Activated naive CD8-positive, alpha-beta T cell treated with anti-CD3 and anti-CD28 coated beads for 36 hours (primary cell): Measurements from ENCODE around the gene DLG2. TPM values are rescaled to one million over a fixed set of nuclear protein-coding genes. Genes with fewer than 3 reads are reported as not detected.

Experiments
- DNase-seq: peaks from one replicate; pipeline ENCODE4 v3.0.0; 2021
- H3K27ac Mint-ChIP-seq: one replicate; pipeline ENCODE4 v1.8.0; 2022; ENCODE audit warnings: mild to moderate bottlenecking, moderate library complexity, mixed read lengths
- H3K27me3 Mint-ChIP-seq: one replicate; pipeline ENCODE4 v1.8.0; 2022; ENCODE audit warnings: mild to moderate bottlenecking, mixed read lengths
- H3K36me3 Mint-ChIP-seq: one replicate; pipeline ENCODE4 v1.8.0; 2021; ENCODE audit warnings: mild to moderate bottlenecking, mixed read lengths
- H3K4me1 Mint-ChIP-seq: one replicate; pipeline ENCODE4 v1.8.0; 2021; ENCODE audit warnings: mixed read lengths
- H3K4me3 Mint-ChIP-seq: one replicate; pipeline ENCODE4 v1.8.0; 2022; ENCODE audit warnings: mild to moderate bottlenecking, moderate library complexity, mixed read lengths
- H3K9me3 Mint-ChIP-seq: one replicate; pipeline ENCODE4 v1.8.0; 2022; ENCODE audit warnings: mixed read lengths
- total RNA-seq, 2 experiments: library from RNA; stranded (reverse); gene quantifications; one replicate each; pipeline ENCODE4 v1.2.3, GENCODE V29; 2021

The DLG2 gene
- total RNA-seq, 2 experiments from 2014 or later, result 1.7 to 1.9 TPM

DNA sequence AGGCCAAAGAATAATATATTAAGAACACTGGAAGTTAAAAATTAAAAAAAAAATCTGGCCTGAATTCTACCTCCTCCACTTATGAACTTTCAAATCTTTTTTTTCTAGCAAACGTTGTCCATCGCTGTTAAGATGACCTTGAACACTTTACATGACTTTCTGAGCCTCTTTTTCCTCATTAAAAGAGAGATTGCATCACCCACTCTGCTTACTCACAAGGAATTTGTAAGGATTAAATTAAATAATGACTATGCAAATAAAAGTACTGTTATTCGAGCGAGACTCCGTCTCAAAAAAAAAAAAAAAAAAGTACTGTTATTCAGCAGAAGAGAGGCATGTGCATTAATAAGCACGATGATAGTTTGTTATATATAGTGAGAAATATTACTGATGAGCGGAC, 2055.8 kb downstream of the DLG2 start:
- Mint-ChIP-seq H3K27ac (no peak overlapping the region), H3K27me3 (no peaks in the 10 kb centered on the region), H3K9me3 (no peaks in the 10 kb centered on the region), H3K36me3 (no peaks in the 10 kb centered on the region), H3K4me1 (no peaks in the 10 kb centered on the region), H3K4me3 (no peak overlapping the region)
- DNase-seq, result no peak

DNA sequence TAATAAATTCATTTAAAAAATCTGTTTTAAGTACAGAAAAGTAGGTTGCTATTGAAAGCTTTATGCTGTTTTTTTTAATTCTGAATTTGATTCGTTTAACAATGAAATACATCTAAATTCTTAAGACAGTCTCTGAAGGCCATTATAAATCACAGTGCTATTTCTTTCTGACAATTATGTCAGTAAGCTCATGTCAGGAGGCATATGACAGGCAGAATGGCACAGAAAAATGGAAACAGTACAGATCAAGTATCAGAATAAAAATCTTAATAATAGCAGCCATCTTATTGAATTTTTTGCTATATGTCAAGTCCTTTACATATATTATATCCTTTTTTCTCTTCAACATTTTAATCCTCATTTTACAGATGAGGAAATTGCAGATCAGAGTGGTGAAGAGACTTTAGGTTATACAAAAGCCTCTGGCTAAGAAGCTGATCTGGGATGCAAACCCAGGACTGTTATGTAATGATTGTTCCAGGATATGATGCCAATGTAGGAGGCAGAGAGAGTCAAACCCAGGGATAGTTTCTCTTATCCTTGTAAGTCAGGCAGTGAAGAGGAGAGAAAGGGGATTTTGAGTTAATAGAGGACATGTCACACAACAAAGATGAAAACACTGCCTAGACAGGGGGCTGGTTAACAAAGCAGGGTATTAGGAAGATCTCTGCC, 2057.9 kb downstream of the DLG2 start:
- Mint-ChIP-seq H3K27me3 (no peaks in the 10 kb centered on the region), H3K4me1 (no peaks in the 10 kb centered on the region), H3K27ac (no peak overlapping the region), H3K36me3 (no peaks in the 10 kb centered on the region), H3K4me3 (no peak overlapping the region), H3K9me3 (no peaks in the 10 kb centered on the region)
- DNase-seq, result no peak

GRCh38 chr11:83568516-83568915, 2058.6 kb downstream of the DLG2 start:
- no peak overlapping the region for H3K4me3 Mint-ChIP-seq
- no peak for DNase-seq
- H3K27me3 Mint-ChIP-seq, result no peaks in the 10 kb centered on the region
- H3K9me3 Mint-ChIP-seq, result no peaks in the 10 kb centered on the region
- H3K27ac Mint-ChIP-seq, result no peak overlapping the region
- H3K36me3 Mint-ChIP-seq, result no peaks in the 10 kb centered on the region
- no peaks in the 10 kb centered on the region for H3K4me1 Mint-ChIP-seq

- DNase-seq, result no peak
- Mint-ChIP-seq H3K36me3 (no peaks in the 10 kb centered on the region), H3K4me3 (no peak overlapping the region), H3K4me1 (no peaks in the 10 kb centered on the region), H3K27me3 (peaks cover 4% of the 10 kb centered on the region), H3K27ac (no peak overlapping the region), H3K9me3 (no peaks in the 10 kb centered on the region)
Measured at GRCh38 chr11:83566950-83567349, 2060.2 kb downstream of the DLG2 start.

DNA sequence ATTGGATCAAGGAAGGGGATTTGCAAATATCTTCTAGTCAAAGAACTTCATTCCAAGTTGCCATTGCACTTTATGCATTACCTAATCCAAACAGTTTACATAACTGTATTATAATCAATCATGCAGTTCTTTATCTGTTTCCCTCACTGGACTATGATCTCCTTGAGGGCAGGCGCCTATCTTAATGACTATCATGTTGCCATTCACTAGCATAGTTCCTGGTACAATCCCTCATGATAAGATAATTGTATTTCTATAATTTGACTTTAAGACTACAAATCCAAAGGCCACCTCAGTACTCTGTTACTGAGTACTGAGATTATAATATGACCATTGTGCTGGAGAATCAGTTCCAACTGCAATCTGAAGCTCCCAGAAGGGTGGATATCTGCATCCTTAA, 2062.3 kb downstream of the DLG2 start:
- Mint-ChIP-seq H3K27me3 (peaks cover 4% of the 10 kb centered on the region), H3K9me3 (no peaks in the 10 kb centered on the region), H3K27ac (no peak overlapping the region), H3K4me3 (no peak overlapping the region), H3K36me3 (no peaks in the 10 kb centered on the region), H3K4me1 (no peaks in the 10 kb centered on the region)
- no peak for DNase-seq

DNA sequence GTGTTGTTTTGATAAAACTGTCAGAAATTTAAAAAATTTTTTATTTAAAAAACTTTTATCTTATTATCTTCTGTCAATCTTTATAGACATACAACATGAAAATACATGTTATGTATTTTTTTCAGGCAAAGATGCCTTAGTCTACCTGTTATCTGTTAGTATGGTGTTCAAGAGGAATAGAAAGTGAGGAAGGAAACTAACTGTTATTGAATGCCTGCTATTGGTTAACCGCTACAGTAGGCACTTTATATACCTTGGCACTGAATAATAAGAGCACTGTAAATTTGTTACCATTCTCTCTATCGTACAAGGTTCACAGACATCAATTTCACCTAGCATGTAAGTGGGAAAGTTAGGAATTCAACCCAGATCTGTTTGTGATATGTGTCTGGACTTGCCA, 2068.9 kb downstream of the DLG2 start:
- Mint-ChIP-seq H3K36me3 (no peaks in the 10 kb centered on the region), H3K27ac (no peak overlapping the region), H3K27me3 (peaks cover 12% of the 10 kb centered on the region), H3K4me1 (no peaks in the 10 kb centered on the region), H3K4me3 (no peak overlapping the region), H3K9me3 (no peaks in the 10 kb centered on the region)
- DNase-seq, result no peak

DNA sequence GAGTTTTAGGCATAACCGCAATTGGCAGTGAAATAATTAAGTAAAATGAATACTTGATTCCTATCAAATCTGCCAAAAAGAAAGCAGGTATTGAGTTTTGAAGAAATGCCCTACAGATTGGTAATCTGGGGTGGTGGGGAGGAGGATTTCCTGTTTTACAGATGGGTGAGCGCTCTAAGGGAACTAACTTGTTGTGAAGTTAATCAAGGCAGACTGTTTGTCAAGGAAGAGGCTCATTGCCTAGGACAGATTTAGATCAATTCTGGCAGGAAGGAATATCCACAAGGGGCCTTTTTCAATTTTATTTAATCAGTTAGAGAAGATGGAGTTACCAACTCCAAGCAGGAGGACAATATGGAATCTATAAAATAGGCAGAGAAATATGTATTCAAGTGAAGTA, 2069.5 kb downstream of the DLG2 start:
- Mint-ChIP-seq H3K27ac (no peak overlapping the region), H3K4me3 (no peak overlapping the region), H3K9me3 (no peaks in the 10 kb centered on the region), H3K27me3 (peaks cover 10% of the 10 kb centered on the region), H3K36me3 (no peaks in the 10 kb centered on the region), H3K4me1 (no peaks in the 10 kb centered on the region)
- no peak for DNase-seq

DNA sequence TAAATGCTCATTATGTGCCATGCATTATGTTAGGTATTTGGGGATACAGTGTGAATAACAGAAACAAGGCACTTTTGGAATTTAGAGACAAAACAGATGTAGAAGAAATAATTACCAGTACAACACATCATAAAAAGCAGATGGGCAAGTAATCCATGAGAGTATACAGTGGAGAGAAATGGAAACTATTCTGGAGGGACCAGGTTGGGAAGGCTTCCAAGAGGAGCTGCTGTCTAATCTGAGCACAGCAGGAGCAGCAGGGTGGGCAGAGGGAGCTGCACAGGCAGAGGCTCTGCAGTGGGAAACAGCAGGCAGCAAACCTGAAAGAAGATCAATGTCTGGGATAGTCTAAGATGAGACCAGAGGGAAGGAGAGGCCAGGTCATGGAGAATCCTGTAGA, 2072.3 kb downstream of the DLG2 start:
- Mint-ChIP-seq H3K4me1 (no peaks in the 10 kb centered on the region), H3K27me3 (peaks cover 10% of the 10 kb centered on the region), H3K27ac (no peak overlapping the region), H3K9me3 (no peaks in the 10 kb centered on the region), H3K4me3 (no peak overlapping the region), H3K36me3 (no peaks in the 10 kb centered on the region)
- no peak for DNase-seq

DNA sequence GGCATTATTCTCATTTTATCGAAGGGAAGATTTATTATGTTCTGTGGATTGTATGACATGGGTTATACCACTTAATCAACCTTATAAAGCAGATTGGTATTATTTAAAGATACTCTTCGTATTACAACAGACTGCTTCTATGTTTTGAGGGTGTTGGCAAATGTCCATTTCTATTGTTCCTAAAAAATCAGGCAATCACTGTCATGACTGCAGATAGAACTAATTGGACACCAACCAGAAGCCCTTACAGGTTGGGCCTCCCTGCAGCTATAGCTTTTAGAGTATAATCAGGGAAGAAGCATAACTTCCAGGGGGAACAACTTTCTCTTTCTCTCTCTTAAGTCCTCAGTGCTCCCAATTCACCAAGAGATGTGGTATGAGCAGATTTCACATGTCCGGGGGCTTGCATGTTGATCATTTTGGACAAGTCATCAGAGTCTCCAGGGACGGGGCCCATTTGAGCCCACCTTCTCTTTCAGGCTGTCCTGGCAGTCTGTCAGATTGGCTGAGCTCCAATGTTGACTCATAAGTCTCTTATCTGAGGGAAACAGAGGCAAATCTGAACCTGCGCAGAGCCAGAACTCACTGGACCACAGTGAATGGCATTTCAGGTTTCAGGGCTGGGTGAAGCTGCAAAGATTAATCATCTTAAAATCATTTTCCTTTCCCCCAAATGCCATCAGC, 2077.0 kb downstream of the DLG2 start:
- Mint-ChIP-seq H3K27me3 (peaks cover 6% of the 10 kb centered on the region), H3K4me1 (no peaks in the 10 kb centered on the region), H3K4me3 (no peak overlapping the region), H3K36me3 (no peaks in the 10 kb centered on the region), H3K9me3 (no peaks in the 10 kb centered on the region), H3K27ac (no peak overlapping the region)
- no peak for DNase-seq

- no peaks in the 10 kb centered on the region for H3K36me3 Mint-ChIP-seq
Measured at GRCh38 chr11:83546368-83546767, 2080.8 kb downstream of the DLG2 start.

DNA sequence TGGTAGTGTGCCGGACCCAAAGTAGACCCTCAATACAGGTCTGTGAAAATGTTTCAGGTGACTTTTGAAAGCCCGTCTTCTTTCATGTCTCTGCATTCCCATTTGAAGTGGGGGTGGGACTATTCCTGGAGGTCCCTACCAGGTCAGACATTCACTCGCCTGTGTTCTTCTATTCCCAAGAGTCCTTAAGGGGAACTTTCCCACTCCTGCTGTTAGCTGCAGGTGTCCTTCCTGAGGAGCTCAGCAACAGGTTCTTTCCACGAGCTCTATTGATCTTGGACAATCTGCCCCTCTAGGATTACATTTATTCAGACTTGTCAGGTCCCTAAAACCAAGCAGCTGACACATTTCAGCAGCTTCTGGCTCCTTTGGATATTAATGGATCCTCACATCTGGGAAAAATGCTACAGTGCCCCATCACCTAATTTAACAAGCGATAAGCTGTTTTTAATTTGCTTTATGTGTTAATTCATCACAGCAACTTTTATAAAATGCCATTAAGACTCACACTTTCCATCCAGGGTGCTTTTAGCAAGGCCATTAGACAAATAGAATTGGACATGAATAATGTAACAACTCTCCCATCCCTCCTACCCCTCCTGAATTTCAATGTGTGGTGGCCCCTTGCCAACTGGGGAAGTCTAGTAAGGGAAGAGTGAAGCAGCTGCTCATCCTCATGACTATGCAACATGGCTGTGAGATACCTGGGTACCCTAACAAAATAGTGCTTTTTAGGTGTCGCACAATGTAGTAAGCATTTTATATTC, 2081.5 kb downstream of the DLG2 start:
- H3K4me1 Mint-ChIP-seq, result peaks cover 3% of the 10 kb centered on the region
- H3K9me3 Mint-ChIP-seq, result no peaks in the 10 kb centered on the region
- no peaks in the 10 kb centered on the region for H3K36me3 Mint-ChIP-seq
- DNase-seq, result no peak
- H3K27ac Mint-ChIP-seq, result no peak overlapping the region
- no peaks in the 10 kb centered on the region for H3K27me3 Mint-ChIP-seq
- no peak overlapping the region for H3K4me3 Mint-ChIP-seq

More at GRCh38 chr11:83546368-83546767, 2080.8 kb downstream of the DLG2 start:
- Mint-ChIP-seq H3K4me3 (no peak overlapping the region), H3K9me3 (no peaks in the 10 kb centered on the region), H3K27ac (no peak overlapping the region), H3K4me1 (peaks cover 3% of the 10 kb centered on the region), H3K27me3 (no peaks in the 10 kb centered on the region)
- no peak for DNase-seq

- peaks cover 3% of the 10 kb centered on the region for H3K4me1 Mint-ChIP-seq
- no peaks in the 10 kb centered on the region for H3K36me3 Mint-ChIP-seq
- no peaks in the 10 kb centered on the region for H3K9me3 Mint-ChIP-seq
- DNase-seq, result no peak
- no peak overlapping the region for H3K4me3 Mint-ChIP-seq
- H3K27ac Mint-ChIP-seq, result no peak overlapping the region
- H3K27me3 Mint-ChIP-seq, result no peaks in the 10 kb centered on the region
Measured at GRCh38 chr11:83544846-83545245, 2082.3 kb downstream of the DLG2 start.

- H3K27me3 Mint-ChIP-seq, result no peaks in the 10 kb centered on the region
- H3K4me1 Mint-ChIP-seq, result peaks cover 3% of the 10 kb centered on the region
- DNase-seq, result peak; percentile 0
- H3K4me3 Mint-ChIP-seq, result no peak overlapping the region
- H3K27ac Mint-ChIP-seq, result no peak overlapping the region
- no peaks in the 10 kb centered on the region for H3K36me3 Mint-ChIP-seq
- H3K9me3 Mint-ChIP-seq, result no peaks in the 10 kb centered on the region
Measured at GRCh38 chr11:83543706-83544439, 2083.3 kb downstream of the DLG2 start.

- Mint-ChIP-seq H3K27me3 (no peaks in the 10 kb centered on the region), H3K4me3 (no peak overlapping the region), H3K4me1 (peaks cover 3% of the 10 kb centered on the region), H3K27ac (no peak overlapping the region), H3K9me3 (no peaks in the 10 kb centered on the region), H3K36me3 (no peaks in the 10 kb centered on the region)
- no peak for DNase-seq
Measured at GRCh38 chr11:83542861-83543260, 2084.3 kb downstream of the DLG2 start.

GRCh38 chr11:83540728-83541127, 2086.4 kb downstream of the DLG2 start:
- Mint-ChIP-seq H3K36me3 (no peaks in the 10 kb centered on the region), H3K27me3 (no peaks in the 10 kb centered on the region), H3K4me3 (no peak overlapping the region), H3K4me1 (peaks cover 3% of the 10 kb centered on the region), H3K27ac (no peak overlapping the region), H3K9me3 (no peaks in the 10 kb centered on the region)
- no peak for DNase-seq
